GM10847 (cell line): ENCODE data around the gene GCNT4.

Experiments
- POLR2A ChIP-seq: IDR thresholded peaks from 2 replicates; pipeline ENCODE4 v1.6.1; 2011; ENCODE audit not compliant: insufficient read length; ENCODE audit errors: extremely low read depth

GCNT4 gene

DNA sequence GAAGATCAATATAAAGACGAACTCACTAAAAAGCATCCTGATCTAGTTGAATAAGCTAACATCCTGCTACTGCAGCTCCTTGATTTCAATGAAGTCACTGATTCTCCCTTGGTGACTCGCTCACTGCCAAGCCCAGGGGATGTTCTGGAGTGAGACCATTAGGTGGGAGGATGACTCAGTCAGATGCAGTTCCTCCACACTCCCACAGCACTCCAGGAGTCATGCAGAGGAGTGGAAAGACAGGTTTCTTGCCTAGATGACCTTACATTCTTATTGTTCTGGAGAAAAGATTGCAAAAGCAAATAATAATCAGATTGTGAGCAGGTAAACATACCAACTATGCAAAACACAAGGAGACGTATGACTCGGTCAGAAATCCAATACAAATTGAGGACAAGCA lies 15.3 kb downstream of the GCNT4 start:
- TF ChIP-seq POLR2A: no peak

DNA sequence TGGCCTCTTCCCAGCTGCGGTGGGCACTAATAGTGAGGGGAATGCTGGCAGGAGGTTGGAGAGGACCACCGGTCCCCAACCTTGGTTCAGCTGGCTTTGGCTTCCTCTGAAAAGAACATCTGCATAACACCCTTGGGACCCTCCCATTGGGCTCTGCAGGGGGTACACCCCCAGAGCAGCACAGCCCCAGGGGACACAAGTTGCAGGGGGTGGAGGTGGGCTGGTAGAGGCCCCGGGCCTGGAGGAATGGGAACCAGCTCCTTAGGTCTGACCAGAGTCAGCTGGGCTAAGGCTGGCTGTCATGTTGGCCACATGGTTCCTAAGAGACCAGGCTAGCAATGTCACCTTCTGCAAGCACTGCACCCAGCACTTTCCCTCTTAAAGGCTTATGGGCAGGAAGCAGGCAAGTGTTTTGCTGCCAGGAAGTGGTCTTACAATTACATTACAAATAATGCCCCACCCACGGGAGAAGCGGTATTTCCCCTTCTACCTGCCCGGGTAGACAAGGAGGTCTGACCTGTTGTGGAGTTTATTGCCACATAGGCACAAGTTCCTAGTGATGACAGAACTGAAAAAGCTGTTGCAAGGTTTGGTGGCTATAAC lies 18.1 kb downstream of the GCNT4 start:
- no peak for TF ChIP-seq POLR2A

DNA sequence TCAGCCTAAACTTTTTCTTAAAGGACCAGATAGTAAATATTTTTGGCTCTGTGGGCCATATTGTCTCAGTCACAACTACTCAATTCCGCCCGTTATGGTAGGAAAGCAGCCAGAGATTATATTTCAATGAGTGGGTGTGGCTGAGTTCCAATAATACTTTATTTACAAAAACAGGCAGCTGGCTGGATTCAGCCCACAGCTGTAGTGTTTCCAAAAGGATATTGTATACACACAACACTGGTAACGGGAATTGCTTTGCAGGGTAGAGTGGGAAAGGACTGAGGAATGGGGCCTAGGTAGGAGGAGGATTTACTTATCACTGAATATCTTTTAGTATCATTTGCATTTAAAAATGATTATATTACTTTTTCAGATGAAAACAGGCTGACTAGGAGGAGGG lies 21.0 kb downstream of the GCNT4 start:
- no peak for TF ChIP-seq POLR2A

DNA sequence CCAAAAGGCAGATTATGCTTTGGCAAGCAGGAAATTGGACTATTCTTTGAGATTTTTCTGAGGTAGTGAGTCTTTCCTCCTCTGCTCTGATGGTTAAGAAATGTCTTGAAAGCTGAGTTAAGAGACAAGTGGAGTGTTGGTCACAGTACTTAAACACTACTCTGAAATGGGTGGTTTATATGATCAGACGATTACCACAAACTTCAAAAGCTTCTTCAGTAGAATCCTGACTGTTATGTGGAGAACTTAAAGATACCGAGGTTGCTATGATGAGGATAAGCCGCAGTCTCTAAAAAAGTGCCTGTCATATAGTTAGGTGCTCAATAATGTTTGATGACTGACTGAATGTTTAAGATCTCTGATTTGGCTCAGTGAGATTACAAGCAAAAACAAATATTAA lies 24.3 kb downstream of the GCNT4 start:
- no peak for TF ChIP-seq POLR2A

DNA sequence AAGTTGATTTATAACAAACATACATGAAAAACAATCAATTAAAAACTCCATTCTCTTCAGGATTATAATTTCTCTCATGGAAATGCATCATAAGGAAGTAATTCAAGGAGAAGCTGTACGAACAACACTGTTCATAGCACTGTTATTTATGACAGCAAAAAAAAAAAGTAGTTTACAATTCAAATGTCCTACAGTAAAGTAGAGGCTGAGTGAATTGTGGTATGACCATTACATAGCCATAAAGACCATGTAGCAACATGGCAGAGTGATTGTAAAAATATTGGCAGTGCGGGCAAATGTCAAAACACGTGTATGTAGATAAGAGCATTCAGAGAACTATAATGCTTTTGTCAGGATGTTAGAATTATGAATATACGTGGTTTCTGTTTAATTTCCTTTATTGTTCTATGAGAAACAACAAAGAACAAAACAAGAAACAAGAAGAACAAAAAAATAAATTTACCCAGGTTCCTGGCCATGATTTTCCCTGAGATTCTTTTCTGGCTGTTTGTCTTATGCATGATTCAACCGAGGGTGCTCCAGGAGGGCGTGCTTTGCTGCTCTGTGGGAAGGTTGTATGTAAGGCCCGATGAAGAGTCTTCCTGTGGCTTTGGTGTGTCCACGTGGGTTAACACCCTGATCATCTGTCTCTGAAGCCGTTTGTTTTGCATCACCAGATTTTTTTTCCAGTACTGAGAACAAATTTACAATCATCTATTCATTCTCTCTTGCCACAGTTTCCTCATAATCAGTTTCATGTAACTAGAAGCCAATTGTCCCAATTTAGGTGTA lies 28.8 kb downstream of the GCNT4 start:
- TF ChIP-seq POLR2A: no peak

DNA sequence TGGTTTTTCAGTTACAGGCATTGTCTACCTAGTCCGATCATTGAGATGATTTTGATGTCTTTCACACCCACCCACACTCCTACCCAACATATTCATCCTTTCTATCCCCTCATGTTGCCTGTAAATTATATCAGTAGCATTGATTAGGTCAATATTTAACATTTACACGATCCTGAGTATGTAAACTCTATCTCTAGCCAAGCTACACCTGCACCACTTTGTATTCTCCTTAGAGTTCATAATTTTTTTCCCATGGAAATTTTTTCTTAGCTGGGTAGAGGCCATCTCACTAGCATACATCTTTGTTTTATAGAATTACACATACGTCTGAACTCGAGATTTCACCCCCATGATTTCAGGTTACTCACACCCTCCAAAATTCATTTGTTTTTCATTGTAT lies 30.6 kb downstream of the GCNT4 start:
- TF ChIP-seq POLR2A: no peak

DNA sequence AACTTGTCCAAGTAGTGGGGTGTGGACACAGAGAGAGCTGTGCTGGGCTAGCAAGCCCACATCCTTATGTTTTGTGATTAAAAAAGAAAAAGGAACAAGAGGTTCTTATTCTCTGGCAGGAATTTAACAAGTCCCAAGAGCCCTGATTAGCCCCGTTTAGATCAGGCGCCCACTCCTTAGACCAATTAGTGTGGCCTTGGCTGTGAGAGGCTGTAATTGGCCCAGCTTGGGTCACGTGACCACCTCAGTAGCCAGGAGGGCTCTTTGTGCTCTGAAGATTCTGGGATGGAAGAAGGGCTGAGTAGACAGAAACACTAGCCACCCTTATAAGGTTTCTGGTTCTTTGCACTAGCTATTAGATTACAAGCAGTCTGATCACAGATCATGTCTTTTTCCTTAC lies 31.1 kb downstream of the GCNT4 start:
- no peak for TF ChIP-seq POLR2A

DNA sequence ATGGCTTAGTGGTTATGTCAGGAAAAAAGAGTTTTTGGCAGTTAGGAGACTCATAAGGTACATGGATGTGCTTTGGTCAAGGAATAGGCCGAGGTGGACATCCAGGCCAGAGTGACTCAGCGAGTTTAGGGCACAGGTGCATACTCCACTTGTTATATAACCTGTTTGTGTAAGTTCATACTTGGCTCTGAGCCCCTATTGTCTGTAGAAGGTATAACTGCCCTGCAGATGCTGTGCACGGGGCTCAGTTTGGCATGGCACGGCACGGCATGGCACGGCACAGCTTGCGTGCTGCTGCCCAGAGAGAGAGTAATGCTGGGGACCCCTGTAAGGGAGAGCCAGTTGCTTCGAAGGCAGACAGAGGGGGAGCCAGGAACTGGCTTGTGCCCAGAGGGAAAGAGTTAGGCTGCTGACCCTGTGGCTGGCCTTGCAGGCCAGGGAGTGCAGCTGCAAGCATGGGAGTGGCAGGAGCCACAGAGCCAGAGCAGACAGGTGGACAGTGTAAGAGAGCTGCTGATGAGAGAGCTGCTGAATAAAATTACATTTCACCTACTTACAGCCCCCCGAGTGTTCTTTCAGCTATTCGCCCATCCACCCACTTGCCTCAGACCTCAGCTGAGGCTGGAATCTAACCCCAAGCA lies 32.2 kb downstream of the GCNT4 start:
- TF ChIP-seq POLR2A: no peak

DNA sequence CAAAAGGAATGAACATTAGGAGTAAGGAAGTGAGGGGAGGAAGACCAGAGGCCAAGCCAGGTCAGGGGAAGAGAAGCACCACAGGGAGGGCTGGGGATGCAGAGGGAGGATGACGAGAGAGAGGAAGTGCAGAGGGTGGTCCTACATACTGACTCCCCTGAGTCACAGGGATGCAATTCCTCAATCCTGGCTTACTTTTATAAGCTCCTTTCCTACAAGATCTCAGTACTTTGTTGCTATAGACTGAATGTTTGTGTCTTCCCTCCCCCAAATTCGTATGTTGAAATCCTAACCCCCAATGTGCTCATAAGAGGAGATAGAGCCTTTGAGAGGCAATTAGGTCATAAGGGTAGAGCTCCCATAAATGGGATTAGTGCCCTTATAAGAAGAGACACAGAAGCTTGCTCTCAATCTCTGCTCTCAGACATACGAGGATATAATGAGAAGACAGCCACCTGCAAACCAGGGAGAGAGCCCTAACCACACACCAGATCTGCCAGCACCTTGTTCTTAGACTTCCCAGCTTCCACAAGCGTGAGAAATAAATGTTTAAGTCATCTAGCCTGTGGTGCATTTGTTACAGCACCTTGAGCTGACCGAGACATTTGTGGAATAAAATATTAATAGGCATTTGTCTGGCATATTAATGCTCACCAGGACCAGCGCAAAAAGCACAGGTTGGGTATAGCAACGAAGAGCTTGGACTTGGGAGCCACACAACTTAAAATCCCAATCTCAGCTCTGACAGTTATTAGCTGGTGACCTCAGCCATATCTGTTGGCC lies 33.4 kb downstream of the GCNT4 start:
- no peak for TF ChIP-seq POLR2A

DNA sequence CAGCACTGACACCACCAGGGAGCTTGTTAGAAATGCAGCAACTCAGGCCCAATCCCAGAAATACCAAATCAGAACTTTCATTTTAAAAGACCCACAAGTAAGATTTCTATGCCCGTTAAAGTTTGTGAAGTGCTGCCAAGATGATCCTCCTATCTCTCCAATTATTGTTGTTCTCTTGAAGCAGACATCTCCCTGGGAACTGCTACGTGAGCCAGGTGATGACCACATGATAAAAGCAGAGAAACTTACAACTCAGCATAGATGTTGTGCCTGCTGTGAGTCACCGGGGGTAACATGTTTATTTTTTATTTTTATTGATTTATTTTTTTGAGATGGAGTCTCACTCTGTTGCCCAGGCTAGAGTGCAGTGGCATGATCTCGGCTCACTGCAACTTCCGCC lies 34.4 kb downstream of the GCNT4 start:
- TF ChIP-seq POLR2A: no peak

DNA sequence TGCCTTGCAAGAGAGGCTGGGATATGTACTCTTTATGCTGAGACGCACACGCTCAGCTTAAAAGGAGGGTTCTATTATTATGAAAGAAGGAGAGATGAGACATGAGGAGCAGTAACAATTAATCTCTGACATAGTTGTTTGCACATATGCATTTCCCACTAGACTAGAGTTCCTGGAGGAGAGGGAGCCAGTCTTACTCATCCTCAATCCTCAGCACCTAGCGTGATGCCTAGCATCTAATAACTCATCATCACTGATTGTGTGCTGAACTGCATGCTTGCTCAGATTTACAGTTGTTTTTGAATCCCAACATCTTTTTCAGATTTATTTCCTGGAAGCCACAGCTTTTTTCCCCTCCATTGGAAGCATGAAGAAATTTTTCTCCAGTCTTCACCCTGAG lies 35.5 kb downstream of the GCNT4 start:
- no peak for TF ChIP-seq POLR2A

DNA sequence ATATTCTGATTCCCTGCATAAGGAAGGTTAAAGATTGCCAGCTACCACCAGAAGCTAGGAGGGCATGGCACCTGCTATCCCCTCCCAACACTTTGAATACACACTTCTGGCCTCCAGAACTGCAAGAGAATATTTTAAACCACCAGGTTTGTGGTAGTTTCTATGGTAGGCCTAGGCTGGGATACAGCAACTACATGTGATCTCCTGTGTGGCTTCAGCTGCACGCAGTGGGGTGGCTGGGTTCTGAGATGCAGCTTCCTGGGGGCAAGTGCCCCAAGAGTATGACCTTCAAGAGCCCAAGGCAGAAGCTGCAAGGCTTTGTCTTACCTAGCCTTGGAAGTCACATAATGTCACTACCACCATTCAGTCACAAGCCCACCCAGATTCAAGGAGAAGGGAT lies 39.6 kb downstream of the GCNT4 start:
- TF ChIP-seq POLR2A: no peak

DNA sequence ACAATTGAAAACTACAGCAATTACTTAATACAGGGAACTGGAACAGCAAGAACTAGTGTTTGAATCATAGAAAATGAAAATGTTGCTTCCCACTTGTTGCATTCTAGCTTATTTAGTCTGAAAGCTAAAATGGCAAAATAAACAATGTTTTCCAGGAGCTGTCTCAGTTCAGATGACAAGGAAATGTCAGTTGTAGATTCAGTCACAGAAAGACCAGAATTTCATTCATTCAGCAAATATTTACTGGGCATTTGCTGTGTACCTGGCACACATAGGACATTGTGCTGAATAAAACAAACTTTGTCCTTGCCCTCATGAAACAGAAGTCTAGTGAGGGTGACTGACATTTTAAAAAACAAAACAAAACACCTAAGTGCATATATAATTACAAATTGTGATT lies 41.5 kb downstream of the GCNT4 start:
- TF ChIP-seq POLR2A: no peak

DNA sequence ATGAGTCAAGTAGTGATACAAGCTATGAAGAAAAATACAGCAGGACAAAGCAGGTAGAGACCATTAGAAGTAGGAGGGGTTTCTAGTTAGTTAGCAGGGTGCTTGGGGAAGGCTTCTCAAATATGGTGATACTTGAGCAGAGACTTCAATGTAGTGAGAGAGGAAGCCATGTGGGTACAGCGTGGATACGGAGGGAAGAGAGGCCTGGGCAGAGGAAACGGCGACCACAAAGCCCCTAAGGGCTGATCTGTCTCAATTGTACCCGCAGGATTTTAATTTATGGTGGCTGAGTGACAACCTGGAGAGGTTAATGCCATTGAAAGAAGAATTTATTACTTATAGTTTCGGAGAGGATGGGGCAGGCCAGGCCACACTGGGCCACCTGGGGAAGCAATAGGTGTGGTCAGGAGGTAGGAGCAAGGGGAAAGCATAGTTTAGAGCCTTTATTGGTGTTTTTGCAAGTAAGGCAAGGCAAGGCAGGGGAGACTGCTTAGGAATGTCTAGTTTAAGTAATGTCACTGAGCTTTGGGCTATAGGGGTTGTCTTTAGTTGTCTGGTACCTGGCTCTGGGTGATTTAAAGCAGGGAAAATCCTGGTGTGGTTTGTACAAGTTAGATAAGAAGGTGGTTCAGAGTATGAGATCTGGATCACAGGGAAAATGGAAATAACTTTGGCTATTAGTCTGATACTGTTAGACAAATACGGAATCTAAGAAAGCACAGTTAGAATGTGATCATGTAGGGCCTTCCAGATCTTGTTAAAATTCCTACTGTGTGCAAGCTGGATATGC lies 42.6 kb downstream of the GCNT4 start:
- no peak for TF ChIP-seq POLR2A

DNA sequence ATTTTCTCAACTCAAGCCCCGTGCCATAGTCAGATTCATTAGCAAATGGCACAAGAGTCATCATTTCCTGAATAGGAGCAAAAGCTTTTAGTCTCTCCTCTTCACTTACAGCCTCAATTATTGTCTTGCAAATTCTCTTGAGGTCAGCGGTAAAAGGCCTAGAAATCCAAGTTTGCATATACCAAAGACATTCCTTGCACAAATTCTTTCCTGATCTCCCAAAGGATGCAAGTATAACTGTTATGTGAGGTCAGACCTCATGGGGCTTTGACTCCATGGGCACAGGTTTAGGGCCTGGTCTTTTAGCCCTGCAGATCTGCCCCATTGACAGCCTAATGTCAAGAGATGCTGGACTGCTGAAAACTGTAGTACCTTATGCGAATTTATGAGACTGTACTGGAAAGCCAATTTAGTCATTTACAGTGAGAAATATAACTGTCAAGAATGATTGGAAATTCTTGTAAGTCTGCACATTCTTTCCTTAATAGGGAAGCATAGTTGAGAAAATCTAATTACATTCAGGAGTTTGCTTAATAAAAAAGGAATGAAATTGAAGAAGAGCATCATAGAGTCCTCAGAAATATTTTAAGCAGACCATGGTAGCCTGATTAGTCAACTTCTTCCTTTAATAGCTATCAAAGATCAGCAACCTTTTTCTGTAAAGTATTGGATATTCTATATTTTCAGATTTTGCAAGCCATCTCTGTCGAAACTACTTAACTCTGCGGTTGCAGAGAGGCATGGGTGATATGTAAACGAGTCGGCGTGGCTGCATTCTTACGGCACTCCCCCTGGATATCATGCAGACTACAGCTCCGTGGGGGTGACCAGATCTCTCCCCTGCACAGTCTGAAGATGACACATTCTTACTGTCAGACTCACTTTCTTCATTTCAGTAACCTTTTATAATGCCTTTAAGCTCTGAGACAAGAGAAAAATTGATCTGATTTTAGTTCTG lies 45.2 kb downstream of the GCNT4 start:
- no peak for TF ChIP-seq POLR2A
